Measurements from ENCODE around the gene PSTPIP1. TPM values are rescaled to one million over a fixed set of nuclear protein-coding genes. Genes with fewer than 3 reads are reported as not detected.

The PSTPIP1 gene
- 0.63 and 1.8 TPM in 2 replicates for total RNA-seq (2021; fragmentation: NEBNext Ultra II Directional; extraction: Animal tissue kit (Norgen Biotek cat#: 25700))
- 1.6 and 3.0 TPM in 2 replicates for polyA plus RNA-seq (2011; rRNA removed)
- polyA plus RNA-seq (2011; cell fraction: cytosol; rRNA removed): 2.1 TPM
- 4.1 TPM for polyA plus RNA-seq (2011; cell fraction: nucleus; rRNA removed)
- 1.2 to 3.1 TPM (median 2.2 TPM) in 3 of 4 replicates, not detected in the other for polyA plus RNA-seq (2012, experiment 1 of 2)
- polyA plus RNA-seq (2012, experiment 2 of 2): 1.1 TPM
- polyA plus RNA-seq (2013, experiment 1 of 2): 0.95 TPM
- polyA plus RNA-seq (2013, experiment 2 of 2): 1.7 TPM
- polyA minus RNA-seq (2011; rRNA and poly(A)+ RNA removed): 0.32 and 0.60 TPM in 2 replicates
- polyA minus RNA-seq (2011; cell fraction: cytosol; rRNA and poly(A)+ RNA removed): not detected
- polyA minus RNA-seq (2011; cell fraction: nucleus; rRNA and poly(A)+ RNA removed): 1.1 TPM
- long read RNA-seq, experiment 1, partial matches to known transcripts: 0 of 1 reads
- long read RNA-seq, experiment 1, other reads (novel, unspliced or antisense): 1 of 1 reads
- long read RNA-seq, experiment 2, partial matches to known transcripts: 1 of 1 reads
- long read RNA-seq, experiment 2, other reads (novel, unspliced or antisense): 0 of 1 reads

- ChIA-PET POLR2A (ENCODE audit: partially characterized antibody) (interaction anchor here (0.8 kb wide), 1 partner anchor 76 kb away, joined by 4 read pairs; the partner anchor contains the start of gene TSPAN3), CTCF (ENCODE audit: partially characterized antibody) (interaction anchor here (0.6 to 6.2 kb wide), 7 partner anchors 13 to 1287 kb away, joined by 3 to 43 read pairs (median 4); no protein-coding TSS in a partner anchor)
- no peak within 1 kb of the TSS for H3K9ac ChIP-seq (replicated peaks in 1 of 4; ENCODE audit: extremely low read depth in 1 of 4, low read depth in 3 of 4, low read length in 3 of 4)
- no peak for TF ChIP-seq PHF8 (conservative IDR thresholded peaks at IDR 0.05; ENCODE audit: low read depth, low read length)
- no peak for TF ChIP-seq CHD1 (IDR thresholded peaks at IDR 0.05; ENCODE audit: low read depth, low read length)
- no peak for TF ChIP-seq RXRA (IDR thresholded peaks at IDR 0.05; ENCODE audit: insufficient read depth, low read depth, low read length)
Observed at GRCh38 chr15:76994971-76995945, at the start of gene PSTPIP1. TSS of gene PSTPIP1 (plus strand) at chr15:76995126. CDS start at chr15:76995574, 448 bp downstream.

More at GRCh38 chr15:76994971-76995945, at the start of gene PSTPIP1:
- Histone ChIP-seq H3K27me3 (replicated peaks in 1 of 4; ENCODE audit: control insufficient read depth in 3 of 4, extremely low read depth in 1 of 4, insufficient read depth in 3 of 4, low read length in 3 of 4) (no peaks in the 10 kb centered on the region; a peak in 1 of 7 replicates), H3K23me2 (ENCODE audit: low read depth, low read length) (no peaks in the 10 kb centered on the region), H3K9me3 (ENCODE audit: insufficient read depth in 2 of 2, low read depth in 1 of 2, low read length in 1 of 2) (no peaks in the 10 kb centered on the region), H3K56ac (replicated peaks; ENCODE audit: insufficient read length, low read depth, low read length) (no peak within 1 kb of the TSS), H3K18ac (ENCODE audit: extremely low read depth, low read length) (no peak within 1 kb of the TSS), H2BK120ac (replicated peaks; ENCODE audit: low read depth, low read length) (no peak within 1 kb of the TSS), H2BK12ac (ENCODE audit: low read depth, low read length) (no peak within 1 kb of the TSS), H4K20me1 (replicated peaks in 1 of 2; ENCODE audit: control insufficient read depth in 1 of 2, insufficient read depth in 2 of 2, low read length in 2 of 2) (no peaks in the 10 kb centered on the region), H3K36me3 (ENCODE audit: control insufficient read depth in 2 of 4, insufficient read depth in 4 of 4, low read length in 3 of 4) (no peaks in the 10 kb centered on the region), H3K4me3 (ENCODE audit: extremely low read depth in 1 of 4, insufficient read depth in 2 of 4, low read depth in 3 of 4, low read length in 4 of 4) (no peak within 1 kb of the TSS), H2BK5ac (ENCODE audit: low read depth, low read length) (no peak within 1 kb of the TSS), H2BK20ac (ENCODE audit: low read length) (no peak within 1 kb of the TSS), H4K5ac (ENCODE audit: insufficient read length, low read depth, low read length) (no peak within 1 kb of the TSS), H3K4ac (replicated peaks; ENCODE audit: insufficient read length, low read depth, low read length) (no peak within 1 kb of the TSS), H3K4me2 (ENCODE audit: insufficient read depth in 1 of 2, low read depth in 2 of 2, low read length in 2 of 2) (no peak within 1 kb of the TSS), H2AK5ac (ENCODE audit: low read depth, low read length) (no peak within 1 kb of the TSS), H3K23ac (ENCODE audit: insufficient read length) (no peak within 1 kb of the TSS), H2BK15ac (ENCODE audit: low read length) (no peak within 1 kb of the TSS), H3K4me1 (replicated peaks in 1 of 4; ENCODE audit: control insufficient read depth in 3 of 4, insufficient read depth in 4 of 4, low read length in 3 of 4) (no peaks in the 10 kb centered on the region; a peak in 1 of 7 replicates), H4K91ac (replicated peaks; ENCODE audit: insufficient read length, low read length) (no peak within 1 kb of the TSS), H2AFZ (ENCODE audit: low read length) (0 out of 2 replicates have a peak within 1 kb of the TSS, but pooled peaks have one; percentile 11), H3K79me1 (ENCODE audit: low read depth, low read length) (no peaks in the 10 kb centered on the region), H3K27ac (ENCODE audit: low read depth, low read length) (no peak within 1 kb of the TSS), H3K14ac (ENCODE audit: insufficient read length) (no peak within 1 kb of the TSS), H3K79me2 (ENCODE audit: control insufficient read depth in 1 of 2, insufficient read depth in 2 of 2, low read length in 2 of 2) (no peaks in the 10 kb centered on the region), H4K8ac (ENCODE audit: extremely low read depth, insufficient read depth, low read length) (peak within 1 kb of the TSS; percentile 15; the same call in 1 of the 2 replicates)
- no peak for DNase-seq (ENCODE audit: low read depth in 1 of 2, low spot score in 2 of 2)
- WGBS, 2 experiments (ENCODE audit: extremely low coverage in 1 of 2, insufficient coverage in 1 of 2, insufficient read length in 1 of 2, insufficient replicate concordance in 2 of 2, low coverage in 1 of 2, low lambda C conversion rate in 2 of 2, missing lambda C conversion rate in 1 of 2): 84% methylated on average over 28 of the region's 28 CpGs; no CpG with 5 or more reads in 1 of the 2 experiments
- no peak for FAIRE-seq
